Prostate gland (tissue), 2 donors: ENCODE results near the gene RALGPS1.

Experiments
- POLR2AphosphoS5 ChIP-seq: sonication (generic); formaldehyde crosslinking; IDR thresholded peaks from one replicate; pipeline ENCODE4 v1.6.1; 2017; ENCODE audit warnings: antibody characterized with exemption
- TF ChIP-seq, protein P1 (sequence below), 4 experiments: fragments of 200-600 bp in 2 of 4; fragments of 450-650 bp in 2 of 4; sonication (generic) in 2 of 4; IDR thresholded peaks; 1 replicate in 3 of 4; 2 replicates in 1 of 4; pipeline ENCODE4 v1.5.1; 2016 to 2019; ENCODE audit warnings: antibody characterized with exemption in 4 of 4, mild to moderate bottlenecking in 2 of 4, moderate library complexity in 2 of 4

DNA sequence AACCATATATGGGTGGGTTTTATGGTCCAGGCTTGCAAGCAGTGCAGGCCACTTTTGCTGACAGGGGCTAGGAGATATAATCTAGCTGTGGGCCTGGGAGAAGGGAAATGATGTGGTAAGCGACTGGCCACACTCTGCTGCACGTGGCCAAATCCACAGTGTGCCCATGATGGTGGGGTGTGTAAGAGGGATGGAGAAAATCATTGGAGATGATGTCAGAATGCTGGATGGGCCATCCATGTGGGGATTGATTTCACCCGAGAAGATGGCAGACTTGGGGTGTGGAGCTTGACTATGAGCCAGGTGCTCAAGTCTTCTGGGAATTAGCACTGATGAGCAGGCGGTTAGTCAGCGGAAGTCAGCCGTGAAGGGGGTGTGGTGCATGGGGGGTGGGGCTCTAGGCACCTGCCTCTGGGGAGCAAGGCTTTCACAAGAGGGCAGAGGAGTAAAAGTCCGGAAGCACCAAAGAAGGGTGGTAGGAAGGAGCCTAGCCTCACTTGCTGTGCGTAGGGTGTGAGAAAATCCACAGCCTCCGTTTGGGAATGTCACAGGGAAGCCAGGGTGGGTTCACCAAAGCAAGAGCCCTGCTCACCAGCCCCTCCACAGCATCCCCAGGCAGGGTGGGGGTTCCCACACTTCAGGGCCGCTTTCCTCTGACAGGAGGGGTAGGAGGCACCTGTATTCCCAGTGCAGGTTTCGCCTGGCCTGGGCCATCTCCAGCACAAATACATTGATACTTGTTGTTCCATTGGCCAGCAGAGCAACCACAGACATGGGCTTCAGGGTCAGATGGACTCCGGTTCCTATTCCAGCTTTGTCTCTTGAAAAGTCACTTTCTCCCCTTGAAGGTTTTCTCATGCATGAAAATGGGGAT, 252.3 kb downstream of the RALGPS1 start:
- TF ChIP-seq, protein P1, sequence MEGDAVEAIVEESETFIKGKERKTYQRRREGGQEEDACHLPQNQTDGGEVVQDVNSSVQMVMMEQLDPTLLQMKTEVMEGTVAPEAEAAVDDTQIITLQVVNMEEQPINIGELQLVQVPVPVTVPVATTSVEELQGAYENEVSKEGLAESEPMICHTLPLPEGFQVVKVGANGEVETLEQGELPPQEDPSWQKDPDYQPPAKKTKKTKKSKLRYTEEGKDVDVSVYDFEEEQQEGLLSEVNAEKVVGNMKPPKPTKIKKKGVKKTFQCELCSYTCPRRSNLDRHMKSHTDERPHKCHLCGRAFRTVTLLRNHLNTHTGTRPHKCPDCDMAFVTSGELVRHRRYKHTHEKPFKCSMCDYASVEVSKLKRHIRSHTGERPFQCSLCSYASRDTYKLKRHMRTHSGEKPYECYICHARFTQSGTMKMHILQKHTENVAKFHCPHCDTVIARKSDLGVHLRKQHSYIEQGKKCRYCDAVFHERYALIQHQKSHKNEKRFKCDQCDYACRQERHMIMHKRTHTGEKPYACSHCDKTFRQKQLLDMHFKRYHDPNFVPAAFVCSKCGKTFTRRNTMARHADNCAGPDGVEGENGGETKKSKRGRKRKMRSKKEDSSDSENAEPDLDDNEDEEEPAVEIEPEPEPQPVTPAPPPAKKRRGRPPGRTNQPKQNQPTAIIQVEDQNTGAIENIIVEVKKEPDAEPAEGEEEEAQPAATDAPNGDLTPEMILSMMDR (IDR thresholded peaks at IDR 0.05), result no peak
- no peak for TF ChIP-seq POLR2AphosphoS5
